Right ventricle myocardium inferior (tissue), 1 donor: ENCODE measurements around the gene C15orf40. TPM values are rescaled to one million over a fixed set of nuclear protein-coding genes. Genes with fewer than 3 reads are reported as not detected.
"Not testable (repeated sequence)": the region's sequence is repeated elsewhere in the genome, so short reads cannot be mapped to it uniquely, and the experiment has no call there.

Experiments
- ATAC-seq: fragments of 200-7000 bp; cut with Tn5 transposase; one replicate; pipeline ENCODE4 v1.9.1; 2020; ENCODE audit warnings: mild to moderate bottlenecking, moderate library complexity
- DNase-seq: peaks from one replicate; pipeline ENCODE4 v3.0.0; 2021; ENCODE audit errors: missing footprints
- intact Hi-C: fragments of 100-400 bp; cut with DNase I; formaldehyde crosslinking; loops from one replicate; pipeline ENCODE4 v1.11.0; 2022
- total RNA-seq: library from RNA; stranded (reverse); fragmentation: NEBNext Ultra II Directional; extraction: Animal tissue kit (Norgen Biotek cat#: 25700); gene quantifications from one replicate; pipeline ENCODE4 v1.2.1, GENCODE V29; 2021
- donor health status: DM: no; HTN: yes; CAD: no; lungs with severe emphysema.

The C15orf40 gene
- total RNA-seq, 1 donor from 2014 or later, result 11.1 TPM

GRCh38 chr15:82966671-82967071, 44.8 kb downstream of the C15orf40 start:
- intact Hi-C loops, result no loop called here
- DNase-seq, result no peak
- no peak for ATAC-seq

GRCh38 chr15:82964890-82965289, 46.5 kb downstream of the C15orf40 start:
- no peak for ATAC-seq

GRCh38 chr15:82963471-82964341, 47.7 kb downstream of the C15orf40 start:
- DNase-seq (no peak), ATAC-seq (peak; percentile 76)
- intact Hi-C loops, result no loop called here

More at GRCh38 chr15:82964890-82965289, 46.5 kb downstream of the C15orf40 start:
- intact Hi-C loops, result no loop called here
- DNase-seq, result no peak

GRCh38 chr15:82960766-82961165, 50.7 kb downstream of the C15orf40 start:
- intact Hi-C loops, result no loop called here
- no peak for DNase-seq
- no peak for ATAC-seq

GRCh38 chr15:82959423-82959822, 52.0 kb downstream of the C15orf40 start:
- intact Hi-C loops, result no loop called here
- ATAC-seq (no peak), DNase-seq (no peak)

GRCh38 chr15:82958638-82959037, 52.8 kb downstream of the C15orf40 start:
- DNase-seq (no peak), ATAC-seq (peak; percentile 69)
- intact Hi-C loops, result no loop called here

GRCh38 chr15:82952158-82953081, 59.0 kb downstream of the C15orf40 start, which contains the start of gene HOMER2:
HOMER2 (minus strand) TSS chr15:82952720; CDS start chr15:82952535, 185 bp downstream.
- ATAC-seq, result peak; percentile 63
- no peak for DNase-seq
- intact Hi-C loops, result no loop called here

- DNase-seq (no peak), ATAC-seq (no peak)
- intact Hi-C loops, result no loop called here
Observed at GRCh38 chr15:82951472-82952157, 59.8 kb downstream of the C15orf40 start.

- intact Hi-C loops, result no loop called here
- ATAC-seq (no peak), DNase-seq (no peak)
Observed at GRCh38 chr15:82950746-82951370, 60.6 kb downstream of the C15orf40 start.

GRCh38 chr15:82950295-82950694, 61.1 kb downstream of the C15orf40 start:
- DNase-seq (no peak), ATAC-seq (no peak)
- intact Hi-C loops, result no loop called here

- DNase-seq (no peak), ATAC-seq (no peak)
- intact Hi-C loops, result no loop called here
Observed at GRCh38 chr15:82946155-82946701, 65.2 kb downstream of the C15orf40 start.

- ATAC-seq, result no peak
- intact Hi-C loops, result no loop called here
- DNase-seq, result no peak
Observed at GRCh38 chr15:82945326-82945725, 66.1 kb downstream of the C15orf40 start.

GRCh38 chr15:82944821-82945220, 66.6 kb downstream of the C15orf40 start:
- intact Hi-C loops, result no loop called here
- DNase-seq, result no peak
- no peak for ATAC-seq

- no peak for ATAC-seq
- intact Hi-C loops, result no loop called here
Observed at GRCh38 chr15:82944056-82944455, 67.4 kb downstream of the C15orf40 start.

GRCh38 chr15:82943176-82943575, 68.3 kb downstream of the C15orf40 start:
- ATAC-seq (no peak), DNase-seq (no peak)
- intact Hi-C loops, result no loop called here

More at GRCh38 chr15:82944056-82944455, 67.4 kb downstream of the C15orf40 start:
- DNase-seq, result no peak

- intact Hi-C loops, result no loop called here
- DNase-seq (no peak), ATAC-seq (no peak)
Observed at GRCh38 chr15:82942691-82943090, 68.7 kb downstream of the C15orf40 start.

- DNase-seq, ATAC-seq, intact Hi-C loops: not testable (repeated sequence)
Observed at GRCh38 chr15:82939678-82940077, 71.8 kb downstream of the C15orf40 start.
